Left lung (tissue), 10 donors: ENCODE results near the gene ZMAT5. TPM values are rescaled to one million over a fixed set of nuclear protein-coding genes. Genes with fewer than 3 reads are reported as not detected.

ENCODE experiments used
- ATAC-seq: fragments of 200-7000 bp; cut with Tn5 transposase; one replicate; pipeline ENCODE4 v1.9.1; 2020; ENCODE audit warnings: moderate library complexity
- DNase-seq, 4 donors: peaks; one replicate each; pipeline ENCODE4 v3.0.0-alpha.2; 2013 to 2020
- H3K27ac ChIP-seq, 2 donors: fragments of 200-600 bp; sonication (generic) in 1 of 2; one replicate each; pipeline versions ENCODE4 v1.5.0 to v1.8.0; 2020 to 2021
- H3K27me3 ChIP-seq, 2 donors: fragments of 200-600 bp; sonication (generic) in 1 of 2; one replicate each; pipeline versions ENCODE4 v1.5.0 to v1.8.0; 2020 to 2021
- H3K36me3 ChIP-seq, 2 donors: fragments of 200-600 bp; sonication (generic) in 1 of 2; one replicate each; pipeline versions ENCODE4 v1.5.0 to v1.8.0; 2020 to 2021
- H3K4me1 ChIP-seq, 2 donors: fragments of 200-600 bp; one replicate each; pipeline ENCODE4 v1.8.0; 2021
- H3K4me3 ChIP-seq, 2 donors: fragments of 200-600 bp; sonication (generic) in 1 of 2; one replicate each; pipeline versions ENCODE4 v1.5.0 to v1.8.0; 2020 to 2021; ENCODE audit warnings: mild to moderate bottlenecking in 1 of 2
- H3K9me3 ChIP-seq, 2 donors: fragments of 200-600 bp; sonication (generic) in 1 of 2; one replicate each; pipeline versions ENCODE4 v1.5.0 to v1.8.0; 2020 to 2021
- CTCF ChIP-seq, 2 donors: fragments of 200-600 bp; sonication (generic) in 1 of 2; IDR thresholded peaks; one replicate each; pipeline versions ENCODE4 v1.5.0 to v1.8.0; 2021; ENCODE audit warnings: antibody characterized with exemption in 2 of 2
- intact Hi-C, 2 donors: fragments of 100-400 bp; cut with DNase I; formaldehyde crosslinking; loops; one replicate each; pipeline versions ENCODE4 v1.11.2 to v1.14.2; 2022
- polyA plus RNA-seq, 6 donors: library from polyadenylated mRNA; unstranded; fragments of 120-200 nt; gene quantifications; one replicate each; pipeline ENCODE4 v1.2.1, GENCODE V29; 2013; ENCODE audit not compliant: insufficient read length in 6 of 6
- total RNA-seq, 2 donors: library from RNA; stranded (reverse); fragmentation: NEBNext Ultra II Directional; extraction: Animal tissue kit (Norgen Biotek cat#: 25700); gene quantifications; one replicate each; pipeline ENCODE4 v1.2.1, GENCODE V29; 2021
- donor health status: DM: no; HTN: yes; CAD: no.
- donor health status: DM: no; HTN: no; CAD: no.

The ZMAT5 gene
- total and polyA plus RNA-seq, 8 donors = 20.3 to 23.3 (median 22.3) TPM

DNA sequence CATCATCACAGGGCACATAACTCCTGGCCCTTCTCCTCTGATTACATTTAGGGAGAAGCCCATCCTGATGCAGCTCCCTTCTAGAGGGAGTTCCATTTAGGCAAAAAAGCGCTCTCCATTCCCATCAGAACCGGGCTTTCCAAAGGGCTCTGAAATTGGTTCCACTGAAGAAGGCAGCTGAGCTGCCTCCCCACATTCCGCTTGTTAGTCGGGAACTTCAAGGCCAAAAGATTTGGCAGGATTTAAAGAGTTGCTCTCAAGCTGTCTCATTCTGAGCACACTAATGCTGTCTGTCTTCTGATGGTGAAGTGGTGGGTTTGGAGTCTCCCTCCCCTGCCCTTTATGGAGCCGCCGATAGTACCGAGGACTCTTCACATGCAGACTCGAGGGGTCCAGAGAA, 73.6 kb downstream of the ZMAT5 start:
- no peak for ATAC-seq
- peak in 1 of 4 donors; percentile 0 for DNase-seq
- Histone ChIP-seq H3K36me3 (peaks cover 0 to 82% of the 10 kb centered on the region in 2 donors), H3K27ac (no peak overlapping the region), H3K9me3 (no peaks in the 10 kb centered on the region), H3K4me3 (no peak overlapping the region), H3K4me1 (no peaks in the 10 kb centered on the region), H3K27me3 (no peaks in the 10 kb centered on the region)
- intact Hi-C loops = no loop called here
- TF ChIP-seq CTCF (IDR thresholded peaks at IDR 0.05) = no peak

DNA sequence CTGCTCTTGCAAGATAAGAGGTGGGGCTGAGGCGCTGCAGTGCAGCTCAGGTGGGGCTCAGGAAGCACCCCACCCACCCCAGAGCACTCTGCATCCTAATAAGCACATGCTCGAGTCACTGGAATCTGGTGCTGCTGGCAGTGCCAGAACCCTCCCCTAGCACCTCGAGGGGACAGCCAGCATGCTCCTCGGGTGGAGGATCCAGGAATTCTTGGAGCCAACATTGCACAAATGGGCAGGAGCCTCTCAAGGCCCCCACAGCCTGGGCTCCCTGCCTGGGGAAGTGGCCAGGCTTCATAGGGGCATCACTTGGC, 74.5 kb downstream of the ZMAT5 start:
- H3K9me3 ChIP-seq = no peaks in the 10 kb centered on the region
- H3K27ac ChIP-seq = no peak overlapping the region
- ATAC-seq (no peak), DNase-seq (no peak)
- no peak overlapping the region for H3K4me3 ChIP-seq
- intact Hi-C loops = no loop called here
- no peak for TF ChIP-seq CTCF (IDR thresholded peaks at IDR 0.05)
- peaks cover 0 to 83% of the 10 kb centered on the region in 2 donors for H3K36me3 ChIP-seq
- no peaks in the 10 kb centered on the region for H3K27me3 ChIP-seq
- H3K4me1 ChIP-seq = no peaks in the 10 kb centered on the region

GRCh38 chr22:29691636-29692326, 75.0 kb downstream of the ZMAT5 start:
- H3K36me3 ChIP-seq = peaks cover 0 to 83% of the 10 kb centered on the region in 2 donors
- intact Hi-C loops = no loop called here
- H3K27ac ChIP-seq = no peak overlapping the region
- no peak overlapping the region for H3K4me3 ChIP-seq
- no peak for ATAC-seq
- no peak for TF ChIP-seq CTCF (IDR thresholded peaks at IDR 0.05)
- H3K27me3 ChIP-seq = no peaks in the 10 kb centered on the region
- H3K9me3 ChIP-seq = no peaks in the 10 kb centered on the region
- DNase-seq = no peak
- no peaks in the 10 kb centered on the region for H3K4me1 ChIP-seq

- TF ChIP-seq CTCF (IDR thresholded peaks at IDR 0.05) = no peak
- no peak overlapping the region for H3K27ac ChIP-seq
- ATAC-seq = no peak
- no peak for DNase-seq
- no peaks in the 10 kb centered on the region for H3K9me3 ChIP-seq
- no peaks in the 10 kb centered on the region for H3K27me3 ChIP-seq
- H3K36me3 ChIP-seq = peaks cover 0 to 74% of the 10 kb centered on the region in 2 donors
- no peak overlapping the region for H3K4me3 ChIP-seq
- H3K4me1 ChIP-seq = no peaks in the 10 kb centered on the region
- intact Hi-C loops = no loop called here
Observed at GRCh38 chr22:29690476-29690875, 76.3 kb downstream of the ZMAT5 start.

DNA sequence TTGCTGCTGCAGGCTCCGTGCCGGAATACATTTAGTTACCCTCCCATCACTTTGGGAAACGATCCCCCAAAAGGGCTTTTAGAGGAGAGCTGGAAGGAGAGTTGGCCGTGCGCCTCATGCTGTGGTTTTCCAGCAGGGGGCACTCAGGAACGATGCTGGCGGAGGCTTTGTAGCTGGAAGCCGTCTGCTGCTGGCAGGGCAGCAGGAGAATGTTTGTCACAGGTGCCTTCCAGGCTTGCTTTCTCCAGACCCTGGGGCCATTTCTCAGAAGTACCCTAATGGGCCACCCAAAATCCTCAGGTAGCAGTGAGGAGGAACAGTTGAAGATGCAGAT, 77.0 kb downstream of the ZMAT5 start:
- intact Hi-C loops = no loop called here
- H3K27ac ChIP-seq = no peak overlapping the region
- peak; percentile 86 for ATAC-seq
- no peaks in the 10 kb centered on the region for H3K27me3 ChIP-seq
- peak; percentile 52 to 65 for TF ChIP-seq CTCF (IDR thresholded peaks at IDR 0.05)
- H3K4me3 ChIP-seq = no peak overlapping the region
- peaks cover 0 to 70% of the 10 kb centered on the region in 2 donors for H3K36me3 ChIP-seq
- peak; percentile 27 to 87 (median 68) for DNase-seq
- no peaks in the 10 kb centered on the region for H3K4me1 ChIP-seq
- no peaks in the 10 kb centered on the region for H3K9me3 ChIP-seq
